OCI-LY3 (cell line): ENCODE measurements around the gene ACAP2.

Experiments
- H2AFZ ChIP-seq: fragments of 200-600, 300-600 bp; shearing (Covaris generic); 2 replicates; pipeline ENCODE4 v1.6.0; 2014; ENCODE audit warnings: antibody characterized with exemption, low read depth, low read length
- H3K27ac ChIP-seq: fragments of 200-600, 300-600 bp; sonication (generic); 2 replicates; pipeline ENCODE4 v1.5.1; 2014; ENCODE audit warnings: mild to moderate bottlenecking, low read length, moderate library complexity, mixed read lengths
- H3K27me3 ChIP-seq: fragments of 200-600, 300-600 bp; sonication (generic); 2 replicates; pipeline ENCODE4 v1.6.1; 2014; ENCODE audit warnings: low read depth, low read length, mixed read lengths
- H3K36me3 ChIP-seq: fragments of 200-600, 300-600 bp; sonication (generic); replicated peaks from 2 replicates; pipeline ENCODE3; 2014; ENCODE audit warnings: low read depth, low read length, mixed read lengths
- H3K4me1 ChIP-seq: fragments of 300-600, 200-600 bp; sonication (generic); 2 replicates; pipeline ENCODE4 v1.6.1; 2014; ENCODE audit warnings: low read length, mixed read lengths
- H3K4me2 ChIP-seq: fragments of 200-600, 300-600 bp; sonication (generic); 2 replicates; pipeline ENCODE4 v1.6.1; 2014; ENCODE audit warnings: low read length, mixed read lengths
- H3K4me3 ChIP-seq: fragments of 300-600, 200-600 bp; sonication (generic); 2 replicates; pipeline ENCODE4 v1.5.1; 2014; ENCODE audit warnings: antibody characterized with exemption, mild to moderate bottlenecking, low read length, moderate library complexity
- H3K79me2 ChIP-seq: fragments of 300-600, 200-600 bp; shearing (Covaris generic); 2 replicates; pipeline ENCODE4 v1.6.1; 2014; ENCODE audit warnings: mild to moderate bottlenecking, low read length, mixed read lengths
- H3K9ac ChIP-seq: fragments of 300-600, 200-600 bp; shearing (Covaris generic); 2 replicates; pipeline ENCODE4 v1.6.0; 2014; ENCODE audit warnings: mild to moderate bottlenecking, low read length, moderate library complexity
- H3K9me3 ChIP-seq: fragments of 200-600, 300-600 bp; shearing (Covaris generic); 2 replicates; pipeline ENCODE4 v1.6.1; 2014; ENCODE audit warnings: low read length, mixed read lengths; ENCODE audit not compliant: insufficient read depth
- H4K20me1 ChIP-seq: fragments of 200-600, 300-600 bp; sonication (generic); 2 replicates; pipeline ENCODE4 v1.6.1; 2016; ENCODE audit warnings: low read length, mixed read lengths; ENCODE audit not compliant: insufficient read depth
- EZH2phosphoT487 ChIP-seq: fragments of 200-600 bp; shearing (Covaris generic); IDR thresholded peaks from 2 replicates; pipeline ENCODE4 v1.6.1; 2018; ENCODE audit warnings: antibody characterized with exemption, mixed run types, low read depth
- TF ChIP-seq, protein P1 (sequence below): fragments of 200-600, 300-600 bp; sonication (generic); IDR thresholded peaks from 2 replicates; pipeline ENCODE4 v1.5.1; 2014; ENCODE audit warnings: antibody characterized with exemption, low read length, low read depth

ACAP2 gene

DNA sequence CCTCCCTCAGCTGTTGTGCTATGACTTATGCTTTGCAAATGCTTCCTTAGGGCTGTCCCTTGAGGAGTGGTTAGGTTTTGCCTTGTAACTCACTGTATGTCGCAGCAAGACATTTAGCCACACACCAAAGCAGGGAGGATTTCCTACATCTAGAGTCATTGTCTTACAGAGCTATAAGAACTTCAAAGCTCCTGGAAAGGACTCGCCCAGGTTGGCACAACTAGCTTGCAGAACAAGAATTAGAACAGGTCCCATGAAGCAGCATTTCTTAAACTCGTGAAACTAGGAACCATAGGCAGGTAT is 19.4 kb upstream of the ACAP2 start:
- Histone ChIP-seq H3K79me2 (no peaks in the 10 kb centered on the region), H3K4me3 (no peak overlapping the region), H3K4me2 (no peak overlapping the region), H4K20me1 (no peaks in the 10 kb centered on the region), H3K27ac (no peak overlapping the region), H3K27me3 (no peaks in the 10 kb centered on the region), H3K4me1 (peaks cover 9% of the 10 kb centered on the region), H3K36me3 (no peaks in the 10 kb centered on the region), H3K9me3 (no peaks in the 10 kb centered on the region), H3K9ac (no peak overlapping the region), H2AFZ (no peak overlapping the region)
- TF ChIP-seq, protein P1, sequence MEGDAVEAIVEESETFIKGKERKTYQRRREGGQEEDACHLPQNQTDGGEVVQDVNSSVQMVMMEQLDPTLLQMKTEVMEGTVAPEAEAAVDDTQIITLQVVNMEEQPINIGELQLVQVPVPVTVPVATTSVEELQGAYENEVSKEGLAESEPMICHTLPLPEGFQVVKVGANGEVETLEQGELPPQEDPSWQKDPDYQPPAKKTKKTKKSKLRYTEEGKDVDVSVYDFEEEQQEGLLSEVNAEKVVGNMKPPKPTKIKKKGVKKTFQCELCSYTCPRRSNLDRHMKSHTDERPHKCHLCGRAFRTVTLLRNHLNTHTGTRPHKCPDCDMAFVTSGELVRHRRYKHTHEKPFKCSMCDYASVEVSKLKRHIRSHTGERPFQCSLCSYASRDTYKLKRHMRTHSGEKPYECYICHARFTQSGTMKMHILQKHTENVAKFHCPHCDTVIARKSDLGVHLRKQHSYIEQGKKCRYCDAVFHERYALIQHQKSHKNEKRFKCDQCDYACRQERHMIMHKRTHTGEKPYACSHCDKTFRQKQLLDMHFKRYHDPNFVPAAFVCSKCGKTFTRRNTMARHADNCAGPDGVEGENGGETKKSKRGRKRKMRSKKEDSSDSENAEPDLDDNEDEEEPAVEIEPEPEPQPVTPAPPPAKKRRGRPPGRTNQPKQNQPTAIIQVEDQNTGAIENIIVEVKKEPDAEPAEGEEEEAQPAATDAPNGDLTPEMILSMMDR, result no peak
- no peak for TF ChIP-seq EZH2phosphoT487

DNA sequence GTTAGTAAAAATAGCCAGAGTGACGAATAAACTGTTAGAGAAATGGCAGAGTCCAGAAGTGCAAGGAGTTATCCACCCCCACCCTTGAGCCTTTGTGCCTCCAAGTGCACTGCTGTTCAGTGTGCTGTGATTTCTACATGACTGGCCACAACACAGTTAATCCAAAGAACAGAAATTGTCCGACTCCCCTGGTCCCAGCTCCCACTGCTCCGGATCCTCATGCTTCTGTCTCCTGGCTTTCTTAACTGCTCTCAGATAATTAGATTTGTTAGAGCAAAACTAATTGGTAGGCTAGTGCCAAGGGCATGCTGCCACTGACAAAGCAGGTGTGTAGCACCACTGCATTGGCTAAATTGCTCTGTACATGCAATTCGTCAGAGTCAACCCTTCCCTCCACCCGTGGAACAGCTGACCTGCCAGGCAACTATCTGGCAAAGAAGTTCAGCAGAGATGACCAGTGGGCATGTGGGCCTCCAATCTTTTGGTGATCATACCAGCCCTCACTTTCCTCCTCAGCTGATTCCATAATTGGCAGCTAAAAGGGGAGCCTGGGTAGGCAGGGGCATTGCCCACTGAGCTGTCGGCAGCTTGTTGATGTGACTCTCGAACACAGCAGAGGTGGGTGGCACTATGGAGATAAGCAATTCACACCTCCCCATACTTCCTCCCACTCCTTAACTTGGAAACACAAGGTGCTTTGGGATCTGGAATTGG is 18.9 kb upstream of the ACAP2 start:
- H3K4me1 ChIP-seq, result peaks cover 9% of the 10 kb centered on the region
- no peaks in the 10 kb centered on the region for H3K79me2 ChIP-seq
- no peak overlapping the region for H3K4me2 ChIP-seq
- TF ChIP-seq EZH2phosphoT487, result no peak
- TF ChIP-seq, protein P1, result no peak
- H3K4me3 ChIP-seq, result no peak overlapping the region
- no peak overlapping the region for H2AFZ ChIP-seq
- no peaks in the 10 kb centered on the region for H4K20me1 ChIP-seq
- H3K9me3 ChIP-seq, result no peaks in the 10 kb centered on the region
- no peaks in the 10 kb centered on the region for H3K36me3 ChIP-seq
- H3K9ac ChIP-seq, result no peak overlapping the region
- H3K27ac ChIP-seq, result no peak overlapping the region
- no peaks in the 10 kb centered on the region for H3K27me3 ChIP-seq

DNA sequence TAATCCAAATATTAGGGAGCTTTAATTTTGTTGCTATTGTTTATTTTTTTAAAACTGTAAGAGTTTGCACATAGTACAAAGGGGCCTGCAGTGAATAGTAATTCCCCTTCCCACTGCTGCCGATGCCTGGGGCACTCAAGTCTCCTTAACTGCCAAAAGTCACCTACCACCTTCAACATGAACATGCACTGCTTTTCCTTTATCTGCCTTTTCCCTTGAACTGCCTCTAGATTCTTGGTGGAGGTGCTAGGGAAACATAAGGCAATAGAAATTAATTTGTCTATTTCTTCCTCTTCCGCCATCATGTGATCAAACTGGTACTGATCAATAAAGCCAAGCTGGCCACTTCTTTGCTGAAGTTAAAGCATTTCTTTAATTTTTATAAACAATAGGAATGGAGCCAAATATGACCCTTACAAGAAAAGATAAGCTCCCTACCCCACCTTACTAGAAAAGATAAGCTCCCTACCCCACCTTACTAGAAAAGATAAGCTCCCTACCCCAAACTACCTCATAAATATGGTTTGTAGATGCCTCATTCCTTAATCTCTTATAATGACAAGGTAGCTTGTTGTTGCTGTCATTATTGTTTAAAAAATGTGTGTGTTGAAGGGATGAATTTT is 17.4 kb upstream of the ACAP2 start:
- Histone ChIP-seq H3K4me1 (peaks cover 9% of the 10 kb centered on the region), H3K4me3 (no peak overlapping the region), H3K27ac (no peak overlapping the region), H3K36me3 (no peaks in the 10 kb centered on the region), H2AFZ (no peak overlapping the region), H4K20me1 (no peaks in the 10 kb centered on the region), H3K9me3 (no peaks in the 10 kb centered on the region), H3K4me2 (no peak overlapping the region), H3K79me2 (no peaks in the 10 kb centered on the region), H3K27me3 (no peaks in the 10 kb centered on the region), H3K9ac (no peak overlapping the region)
- TF ChIP-seq, protein P1, result no peak
- no peak for TF ChIP-seq EZH2phosphoT487

DNA sequence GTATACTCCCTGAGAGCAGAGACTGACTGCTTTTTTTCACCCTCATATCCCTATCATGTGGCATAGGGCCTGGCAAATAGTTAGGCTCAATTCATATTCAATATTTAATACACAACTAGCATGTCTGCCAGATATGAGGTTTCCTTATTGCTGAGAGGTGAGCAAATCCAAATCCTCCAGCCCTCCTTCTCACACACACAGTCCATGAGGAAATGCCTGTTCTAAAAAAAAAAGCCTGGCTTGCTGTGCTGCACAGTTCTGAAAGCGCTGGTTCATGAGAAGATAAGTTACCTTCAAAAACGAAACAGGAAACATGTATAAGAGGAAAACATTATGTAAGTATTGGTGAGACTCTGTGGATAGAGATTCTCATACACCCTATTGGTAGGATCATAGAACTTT is 15.5 kb upstream of the ACAP2 start:
- TF ChIP-seq, protein P1, result no peak
- TF ChIP-seq EZH2phosphoT487, result no peak
- Histone ChIP-seq H3K27ac (no peak overlapping the region), H3K36me3 (no peaks in the 10 kb centered on the region), H4K20me1 (no peaks in the 10 kb centered on the region), H3K9me3 (no peaks in the 10 kb centered on the region), H2AFZ (peak overlapping the region; percentile 86), H3K4me3 (no peak overlapping the region), H3K4me1 (peaks cover 9% of the 10 kb centered on the region), H3K4me2 (peak overlapping the region; percentile 40), H3K79me2 (no peaks in the 10 kb centered on the region), H3K9ac (no peak overlapping the region), H3K27me3 (no peaks in the 10 kb centered on the region)
